ENCODE data around the gene CCNK.

Gene CCNK

GRCh38 chr14:99554184-99554583 is 73.0 kb downstream of the CCNK start:
- H3K27me3 ChIP-seq (ENCODE audit: control insufficient read depth, insufficient read depth, low read length) = no peaks in the 10 kb centered on the region

DNA sequence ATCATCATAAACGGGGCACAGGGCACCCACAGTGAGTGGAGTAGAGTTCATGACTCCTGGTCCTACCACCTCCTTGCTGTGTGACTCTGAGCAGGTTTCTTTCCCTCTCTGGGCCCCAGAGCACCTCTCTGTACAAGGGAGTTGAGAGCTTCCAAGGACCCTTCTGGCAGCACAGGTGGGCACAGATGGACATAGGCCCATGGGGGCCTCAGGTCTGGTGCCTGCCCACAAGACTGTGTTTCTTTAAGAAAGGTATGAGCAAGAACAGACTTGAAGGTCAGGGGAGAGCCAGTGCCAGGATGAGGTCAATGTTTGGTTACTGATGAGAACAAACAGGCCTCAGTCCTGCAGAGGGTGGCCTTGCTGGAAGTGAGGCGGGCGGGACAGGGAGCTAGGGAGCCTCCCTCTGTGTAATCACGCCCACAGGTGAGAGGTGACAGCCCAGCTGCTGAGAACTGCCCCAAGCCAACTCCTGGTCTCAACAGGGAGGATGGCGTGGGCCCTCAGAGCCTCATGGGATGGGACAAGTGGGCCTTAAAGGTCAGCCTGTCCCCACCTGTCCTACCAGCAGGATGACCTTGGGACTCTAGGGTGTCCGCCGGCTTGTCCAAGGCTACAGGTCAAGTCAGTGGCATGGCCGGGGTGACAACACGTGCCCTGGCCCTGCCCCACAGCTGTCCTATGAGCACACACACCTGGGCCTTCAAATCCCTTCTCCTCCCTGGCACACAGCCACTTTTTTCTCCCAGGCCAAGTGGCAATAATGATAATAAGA is 73.7 kb downstream of the CCNK start:
- no peaks in the 10 kb centered on the region for H3K4me1 ChIP-seq (ENCODE audit: control insufficient read depth, insufficient read depth, low read length)
- H3K36me3 ChIP-seq (ENCODE audit: control insufficient read depth, insufficient read depth, low read length) = no peaks in the 10 kb centered on the region
- H3K4me3 ChIP-seq (ENCODE audit: low read depth, low read length) = no peak overlapping the region
- no peak overlapping the region for H3K9ac ChIP-seq (ENCODE audit: low read depth, low read length)
- H3K27me3 ChIP-seq (ENCODE audit: control insufficient read depth, insufficient read depth, low read length) = no peaks in the 10 kb centered on the region
- H3K9me3 ChIP-seq (ENCODE audit: control insufficient read depth, insufficient read depth, low read length) = no peaks in the 10 kb centered on the region

More at GRCh38 chr14:99554184-99554583, 73.0 kb downstream of the CCNK start:
- Histone ChIP-seq H3K4me1 (ENCODE audit: control insufficient read depth, insufficient read depth, low read length) (peaks cover 6% of the 10 kb centered on the region), H3K9ac (ENCODE audit: low read depth, low read length) (no peak overlapping the region), H3K4me3 (ENCODE audit: low read depth, low read length) (no peak overlapping the region), H3K9me3 (ENCODE audit: control insufficient read depth, insufficient read depth, low read length) (no peaks in the 10 kb centered on the region), H3K36me3 (ENCODE audit: control insufficient read depth, insufficient read depth, low read length) (no peaks in the 10 kb centered on the region)

DNA sequence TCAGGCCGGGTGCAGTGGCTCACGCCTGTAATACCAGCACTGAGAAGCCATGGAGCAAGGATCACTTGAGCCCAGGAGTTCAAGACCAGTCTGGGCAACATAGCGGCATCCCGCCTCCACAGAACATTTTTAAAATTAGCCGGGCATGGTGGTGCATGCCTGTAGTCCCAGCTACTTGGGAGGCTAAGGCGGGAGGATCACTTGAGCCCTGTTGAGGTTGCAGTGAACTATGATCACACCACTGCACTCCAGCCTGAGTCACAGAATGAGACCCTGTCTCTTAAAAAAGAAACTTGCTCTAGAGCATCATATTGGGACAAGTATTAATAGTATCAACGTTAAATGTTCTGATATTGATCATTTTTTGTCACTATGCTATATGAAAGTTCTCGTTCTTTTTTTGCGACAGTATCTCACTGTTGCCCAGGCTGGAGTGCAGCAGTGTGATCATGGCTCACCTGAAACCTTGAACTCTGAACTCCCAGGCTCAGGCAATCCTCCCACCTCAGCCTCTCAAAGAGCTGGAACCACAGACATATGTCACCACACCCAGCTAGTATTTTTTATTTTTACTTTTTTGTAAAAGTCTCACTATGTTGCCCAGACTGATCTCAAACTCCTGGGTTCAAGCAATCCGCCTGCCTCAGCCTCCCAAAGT is 75.1 kb downstream of the CCNK start:
- Histone ChIP-seq H3K9me3 (ENCODE audit: control insufficient read depth, insufficient read depth, low read length) (no peaks in the 10 kb centered on the region), H3K36me3 (ENCODE audit: control insufficient read depth, insufficient read depth, low read length) (no peaks in the 10 kb centered on the region), H3K4me3 (ENCODE audit: low read depth, low read length) (no peak overlapping the region), H3K27me3 (ENCODE audit: control insufficient read depth, insufficient read depth, low read length) (no peaks in the 10 kb centered on the region), H3K9ac (ENCODE audit: low read depth, low read length) (no peak overlapping the region), H3K4me1 (ENCODE audit: control insufficient read depth, insufficient read depth, low read length) (no peaks in the 10 kb centered on the region)

DNA sequence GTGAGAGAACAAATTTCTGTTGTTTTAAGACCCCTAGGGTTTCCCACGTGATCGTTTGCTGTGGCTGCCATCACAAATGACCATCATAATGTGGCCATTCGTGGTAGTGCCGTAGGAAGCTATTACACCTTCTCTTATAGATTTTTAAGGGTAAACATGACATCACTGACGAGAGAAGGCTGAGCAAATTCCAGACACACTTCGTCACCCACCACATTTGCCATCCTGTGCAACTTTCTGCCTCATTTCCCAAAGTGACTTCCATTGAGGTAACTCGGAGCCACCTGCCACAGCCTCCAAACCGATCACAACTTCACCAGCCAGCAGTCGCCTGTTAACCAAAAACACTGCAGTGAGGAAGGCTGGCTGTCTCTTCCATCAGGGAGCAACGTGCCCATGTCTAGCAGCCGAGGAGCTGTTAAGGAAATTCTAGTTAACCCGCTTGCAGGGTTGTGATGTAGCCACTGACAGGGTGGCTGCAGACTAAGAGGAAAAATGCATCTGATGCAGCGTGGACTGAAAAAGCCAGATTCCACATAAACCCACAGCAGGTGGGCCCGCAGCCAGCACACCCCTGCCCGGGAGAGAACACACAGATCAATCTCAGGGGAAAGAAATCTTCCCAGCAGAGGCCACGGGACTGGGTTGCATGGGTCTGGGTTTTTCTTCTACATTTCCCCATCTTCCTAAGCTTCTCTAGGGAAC is 78.2 kb downstream of the CCNK start:
- H3K9ac ChIP-seq (ENCODE audit: low read depth, low read length) = no peak overlapping the region
- no peaks in the 10 kb centered on the region for H3K9me3 ChIP-seq (ENCODE audit: control insufficient read depth, insufficient read depth, low read length)
- peaks cover 7% of the 10 kb centered on the region for H3K4me1 ChIP-seq (ENCODE audit: control insufficient read depth, insufficient read depth, low read length)
- H3K27me3 ChIP-seq (ENCODE audit: control insufficient read depth, insufficient read depth, low read length) = no peaks in the 10 kb centered on the region
- H3K36me3 ChIP-seq (ENCODE audit: control insufficient read depth, insufficient read depth, low read length) = no peaks in the 10 kb centered on the region
- H3K4me3 ChIP-seq (ENCODE audit: low read depth, low read length) = no peak overlapping the region

DNA sequence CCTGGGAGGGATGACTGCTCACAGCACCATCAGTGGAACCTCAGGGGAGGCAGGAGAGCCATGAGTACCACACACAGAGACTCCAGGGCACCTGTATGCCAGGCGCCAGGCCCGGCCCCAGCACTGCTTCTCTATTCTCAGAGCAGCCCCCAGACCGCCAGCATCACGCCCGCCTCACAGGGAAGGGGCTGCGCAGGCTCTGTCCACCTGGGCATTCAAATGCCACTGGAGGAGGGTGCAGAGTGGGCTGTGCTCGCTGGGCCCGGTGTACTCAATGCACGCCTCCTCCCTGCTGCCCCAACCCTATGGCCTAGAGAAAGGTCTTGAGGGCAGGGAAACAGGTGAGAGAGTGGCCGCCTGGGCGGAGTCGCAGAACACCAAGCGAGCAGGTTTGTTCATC is 79.2 kb downstream of the CCNK start:
- H3K9ac ChIP-seq (ENCODE audit: low read depth, low read length) = no peak overlapping the region
- H3K4me1 ChIP-seq (ENCODE audit: control insufficient read depth, insufficient read depth, low read length) = peaks cover 7% of the 10 kb centered on the region
- H3K36me3 ChIP-seq (ENCODE audit: control insufficient read depth, insufficient read depth, low read length) = no peaks in the 10 kb centered on the region
- no peaks in the 10 kb centered on the region for H3K9me3 ChIP-seq (ENCODE audit: control insufficient read depth, insufficient read depth, low read length)
- no peaks in the 10 kb centered on the region for H3K27me3 ChIP-seq (ENCODE audit: control insufficient read depth, insufficient read depth, low read length)
- no peak overlapping the region for H3K4me3 ChIP-seq (ENCODE audit: low read depth, low read length)

DNA sequence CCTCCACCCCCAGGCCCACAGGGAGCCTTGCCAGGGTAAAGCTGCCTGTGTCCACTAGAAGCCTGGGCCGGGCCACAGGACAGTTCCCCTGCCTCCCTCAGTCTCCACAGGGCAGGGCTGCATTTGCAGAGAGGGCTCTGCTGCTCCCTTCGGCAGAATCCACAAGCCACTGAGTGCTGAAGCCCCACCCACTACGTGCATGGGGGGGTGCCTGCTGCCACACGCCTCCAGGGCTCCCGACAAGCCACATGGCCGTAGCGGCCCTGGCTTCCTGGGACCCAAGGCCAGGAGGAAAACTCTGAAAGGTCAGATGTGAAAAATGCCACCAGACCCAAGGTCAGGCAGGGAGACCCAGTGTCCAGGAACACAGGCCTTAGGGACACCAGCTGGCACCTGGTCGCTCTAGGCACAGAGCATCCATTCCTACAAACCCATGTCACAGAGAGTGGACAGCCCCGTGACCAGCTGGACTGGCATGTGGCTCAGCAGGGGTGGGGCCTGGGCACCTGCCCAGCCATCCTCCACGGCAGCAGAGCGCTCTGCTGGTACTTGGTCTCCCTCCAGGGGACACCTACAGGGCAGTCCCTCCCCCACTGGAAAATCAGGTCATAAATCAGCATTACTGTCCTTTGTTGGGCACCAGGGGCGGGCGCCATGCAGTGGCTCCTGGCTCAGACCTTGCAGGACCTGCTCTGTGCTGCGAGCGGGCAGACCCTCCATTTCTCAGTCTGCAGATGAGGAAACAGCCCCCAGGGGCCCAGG is 79.9 kb downstream of the CCNK start:
- Histone ChIP-seq H3K36me3 (ENCODE audit: control insufficient read depth, insufficient read depth, low read length) (no peaks in the 10 kb centered on the region), H3K9me3 (ENCODE audit: control insufficient read depth, insufficient read depth, low read length) (no peaks in the 10 kb centered on the region), H3K27me3 (ENCODE audit: control insufficient read depth, insufficient read depth, low read length) (no peaks in the 10 kb centered on the region), H3K4me1 (ENCODE audit: control insufficient read depth, insufficient read depth, low read length) (peaks cover 7% of the 10 kb centered on the region), H3K4me3 (ENCODE audit: low read depth, low read length) (no peak overlapping the region), H3K9ac (ENCODE audit: low read depth, low read length) (no peak overlapping the region)

GRCh38 chr14:99561864-99562263 is 80.7 kb downstream of the CCNK start:
- Histone ChIP-seq H3K27me3 (ENCODE audit: control insufficient read depth, insufficient read depth, low read length) (no peaks in the 10 kb centered on the region), H3K4me3 (ENCODE audit: low read depth, low read length) (no peak overlapping the region), H3K9me3 (ENCODE audit: control insufficient read depth, insufficient read depth, low read length) (no peaks in the 10 kb centered on the region), H3K9ac (ENCODE audit: low read depth, low read length) (no peak overlapping the region), H3K4me1 (ENCODE audit: control insufficient read depth, insufficient read depth, low read length) (peaks cover 7% of the 10 kb centered on the region), H3K36me3 (ENCODE audit: control insufficient read depth, insufficient read depth, low read length) (no peaks in the 10 kb centered on the region)
